Panc1 (cell line): ENCODE measurements around the gene ZFAND2A. TPM values are rescaled to one million over a fixed set of nuclear protein-coding genes. Genes with fewer than 3 reads are reported as not detected.

Experiments
- ATAC-seq: fragments of 200-7000 bp; cut with Tn5 transposase; 2 replicates; pipeline ENCODE4 v1.9.1; 2020; ENCODE audit warnings: mild to moderate bottlenecking, moderate library complexity
- BruUV-seq: library from RNA; stranded (reverse); fragments of 400-500 nt; replicated peaks from 2 replicates; lab custom pipeline; 2021; lab: Mats Ljungman, UMichigan
- CTCF ChIA-PET: fragments of 300-600 bp; sonication (Branson Sonifier 250); formaldehyde crosslinking; loops from one replicate; lab custom pipeline; 2022; ENCODE audit warnings: antibody characterized with exemption; lab: Charles Lee
- POLR2A ChIA-PET: fragments of 300-600 bp; sonication (Branson Sonifier 250); formaldehyde crosslinking; loops from one replicate; lab custom pipeline; 2022; ENCODE audit warnings: antibody characterized with exemption; lab: Charles Lee
- DNase-seq: peaks from one replicate; pipeline ENCODE4 v3.0.0-alpha.2; 2010; ENCODE audit warnings: low read depth, low spot score
- H3K27ac ChIP-seq: 2 replicates; pipeline ENCODE4 v1.5.1; 2011; ENCODE audit warnings: mild to moderate bottlenecking, low read length, inconsistent platforms
- H3K27me3 ChIP-seq: fragments of 200-500 bp; sonication (Bioruptor generic); 2 replicates; pipeline ENCODE4 v1.6.0; 2014; ENCODE audit warnings: low read length, inconsistent platforms; ENCODE audit not compliant: control insufficient read depth, insufficient read depth
- H3K36me3 ChIP-seq: fragments of 200-500 bp; sonication (Bioruptor generic); 2 replicates; pipeline ENCODE4 v1.5.1; 2014; ENCODE audit warnings: inconsistent platforms, mild to moderate bottlenecking, low read length, moderate library complexity; ENCODE audit not compliant: control insufficient read depth, insufficient read depth
- H3K4me1 ChIP-seq: 2 replicates; pipeline ENCODE4 v1.5.1; 2011; ENCODE audit warnings: inconsistent platforms, mild to moderate bottlenecking, low read length, moderate library complexity; ENCODE audit not compliant: control insufficient read depth, insufficient read depth
- H3K4me3 ChIP-seq, 2 experiments: 2 replicates each; pipeline ENCODE4 v1.5.1; 2011 to 2012; ENCODE audit warnings: low read depth in 2 of 2, low read length in 2 of 2, mild to moderate bottlenecking in 2 of 2, inconsistent platforms in 1 of 2, moderate library complexity in 1 of 2
- H3K9me3 ChIP-seq: fragments of 200-500 bp; sonication (Bioruptor generic); 2 replicates; pipeline ENCODE4 v1.5.1; 2014; ENCODE audit warnings: low read depth, mild to moderate bottlenecking, inconsistent platforms, low read length, moderate library complexity; ENCODE audit not compliant: control insufficient read depth, insufficient read depth
- POLR2AphosphoS5 ChIP-seq: IDR thresholded peaks from 2 replicates; pipeline ENCODE4 v1.6.1; 2012; ENCODE audit warnings: mild to moderate bottlenecking, low read depth, low read length, moderate library complexity
- SIN3A ChIP-seq: IDR thresholded peaks from 2 replicates; pipeline ENCODE4 v1.6.1; 2012; ENCODE audit warnings: low read depth, mild to moderate bottlenecking, low read length, moderate library complexity, borderline replicate concordance; ENCODE audit not compliant: insufficient read depth
- TCF7L2 ChIP-seq: IDR thresholded peaks from 2 replicates; pipeline ENCODE4 v1.6.1; 2011; ENCODE audit warnings: mild to moderate bottlenecking, low read depth, low read length, inconsistent platforms
- in situ Hi-C: cut with HindIII; loops from 2 replicates; pipeline ENCODE4 v1.10.0; 2016; ENCODE audit warnings: low sequenced_read_pairs, low pct_unique_long_range_greater_than_20kb
- intact Hi-C: fragments of 100-400 bp; cut with micrococcal nuclease; formaldehyde crosslinking; loops from one replicate; pipeline ENCODE4 v1.10.0; 2022; ENCODE audit not compliant: unreplicated experiment
- total RNA-seq: library from RNA; stranded (reverse); gene quantifications from one replicate; pipeline ENCODE4 v1.2.1, GENCODE V29; 2021; ENCODE audit not compliant: unreplicated experiment
- TF ChIP-seq, protein P1 (sequence below), 2 experiments: IDR thresholded peaks; 2 replicates each; pipeline ENCODE4 v1.6.1; 2011 to 2012; ENCODE audit warnings: low read depth in 2 of 2, control low read depth in 1 of 2, low read length in 1 of 2, mild to moderate bottlenecking in 1 of 2, moderate library complexity in 1 of 2; ENCODE audit not compliant: insufficient read depth in 1 of 2
- TF ChIP-seq, protein P2 (sequence below): fragments of 450-650 bp; IDR thresholded peaks from 2 replicates; pipeline ENCODE4 v1.5.1; 2017; ENCODE audit warnings: mild to moderate bottlenecking

The ZFAND2A gene
- total RNA-seq, 1 experiment from 2014 or later: 24.1 TPM

DNA sequence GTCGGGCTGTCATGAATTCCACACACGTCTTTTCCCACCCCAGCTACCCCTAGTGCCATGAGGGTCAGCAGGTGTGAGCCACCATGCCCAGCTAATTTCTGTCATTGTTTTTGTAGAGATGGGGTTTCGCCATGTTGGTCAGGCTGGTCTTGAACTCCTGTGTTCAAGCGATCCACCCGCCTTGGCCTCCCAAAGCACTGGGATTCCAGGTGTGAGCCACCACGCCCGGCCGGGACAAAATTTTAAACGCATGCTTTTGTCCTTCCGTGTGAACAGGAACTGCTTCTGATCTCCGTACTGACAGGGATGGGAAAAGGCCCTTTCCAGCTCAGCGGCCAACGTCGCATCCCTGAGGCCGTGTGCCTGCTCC, 15.6 kb upstream of the ZFAND2A start:
- ATAC-seq (no peak), DNase-seq (no peak)
- Histone ChIP-seq H3K27me3 (no peaks in the 10 kb centered on the region), H3K9me3 (no peaks in the 10 kb centered on the region), H3K36me3 (no peaks in the 10 kb centered on the region), H3K4me1 (peaks cover 12% of the 10 kb centered on the region), H3K27ac (peak overlapping the region; percentile 76), H3K4me3 (peak overlapping the region; percentile 24 to 51)
- in situ Hi-C loops: no loop called here
- intact Hi-C loops: no loop called here
- BruUV-seq: no TSS peak
- CTCF ChIA-PET: interaction anchor here (0.8 to 2.0 kb wide), 3 partner anchors 17 to 337 kb away, joined by 3 to 8 read pairs (median 3); no protein-coding TSS in a partner anchor
- POLR2A ChIA-PET: no interaction called here
- TF ChIP-seq, protein P1, sequence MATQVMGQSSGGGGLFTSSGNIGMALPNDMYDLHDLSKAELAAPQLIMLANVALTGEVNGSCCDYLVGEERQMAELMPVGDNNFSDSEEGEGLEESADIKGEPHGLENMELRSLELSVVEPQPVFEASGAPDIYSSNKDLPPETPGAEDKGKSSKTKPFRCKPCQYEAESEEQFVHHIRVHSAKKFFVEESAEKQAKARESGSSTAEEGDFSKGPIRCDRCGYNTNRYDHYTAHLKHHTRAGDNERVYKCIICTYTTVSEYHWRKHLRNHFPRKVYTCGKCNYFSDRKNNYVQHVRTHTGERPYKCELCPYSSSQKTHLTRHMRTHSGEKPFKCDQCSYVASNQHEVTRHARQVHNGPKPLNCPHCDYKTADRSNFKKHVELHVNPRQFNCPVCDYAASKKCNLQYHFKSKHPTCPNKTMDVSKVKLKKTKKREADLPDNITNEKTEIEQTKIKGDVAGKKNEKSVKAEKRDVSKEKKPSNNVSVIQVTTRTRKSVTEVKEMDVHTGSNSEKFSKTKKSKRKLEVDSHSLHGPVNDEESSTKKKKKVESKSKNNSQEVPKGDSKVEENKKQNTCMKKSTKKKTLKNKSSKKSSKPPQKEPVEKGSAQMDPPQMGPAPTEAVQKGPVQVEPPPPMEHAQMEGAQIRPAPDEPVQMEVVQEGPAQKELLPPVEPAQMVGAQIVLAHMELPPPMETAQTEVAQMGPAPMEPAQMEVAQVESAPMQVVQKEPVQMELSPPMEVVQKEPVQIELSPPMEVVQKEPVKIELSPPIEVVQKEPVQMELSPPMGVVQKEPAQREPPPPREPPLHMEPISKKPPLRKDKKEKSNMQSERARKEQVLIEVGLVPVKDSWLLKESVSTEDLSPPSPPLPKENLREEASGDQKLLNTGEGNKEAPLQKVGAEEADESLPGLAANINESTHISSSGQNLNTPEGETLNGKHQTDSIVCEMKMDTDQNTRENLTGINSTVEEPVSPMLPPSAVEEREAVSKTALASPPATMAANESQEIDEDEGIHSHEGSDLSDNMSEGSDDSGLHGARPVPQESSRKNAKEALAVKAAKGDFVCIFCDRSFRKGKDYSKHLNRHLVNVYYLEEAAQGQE (IDR thresholded peaks at IDR 0.05; ENCODE audit: insufficient read depth in 1 of 2, low read depth in 2 of 2, low read length in 1 of 2): no peak

DNA sequence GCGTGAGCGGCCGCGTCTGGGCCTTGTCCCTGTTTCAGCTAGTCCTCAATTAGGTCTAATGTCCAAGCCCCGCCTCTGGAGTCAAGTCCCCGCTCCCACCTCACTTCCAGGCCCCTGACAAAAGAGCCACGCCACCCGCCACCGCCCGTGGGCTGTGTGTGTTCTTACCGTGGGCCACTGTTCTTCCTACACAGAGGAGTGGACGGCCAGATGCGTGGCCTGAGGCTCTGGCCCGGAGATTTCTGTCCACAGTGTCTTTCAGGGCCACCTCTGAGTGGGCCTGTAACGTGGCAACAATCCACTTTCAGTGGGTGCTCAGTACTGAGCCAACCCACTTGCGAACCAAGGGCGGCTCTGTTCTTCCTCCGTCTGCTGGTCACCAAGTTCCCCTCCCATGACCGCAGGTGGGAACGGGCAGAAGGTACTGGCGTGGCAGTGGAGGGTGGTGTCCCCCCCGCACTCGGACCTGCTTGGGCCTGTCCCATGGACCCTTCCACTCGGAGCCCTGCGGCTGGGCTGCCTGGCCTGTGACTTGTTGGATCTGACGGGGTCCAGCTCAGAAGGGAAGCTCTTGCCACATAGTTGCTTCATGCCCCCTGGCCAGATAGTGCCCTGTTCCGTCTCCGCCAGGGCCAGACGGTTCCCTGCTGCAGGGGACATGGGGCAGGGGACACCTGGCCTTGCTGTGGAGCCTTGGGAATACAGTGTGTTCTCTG, 15.0 kb upstream of the ZFAND2A start:
- Histone ChIP-seq H3K27me3 (no peaks in the 10 kb centered on the region), H3K36me3 (no peaks in the 10 kb centered on the region), H3K9me3 (no peaks in the 10 kb centered on the region), H3K4me1 (peaks cover 12% of the 10 kb centered on the region), H3K4me3 (no peak overlapping the region), H3K27ac (no peak overlapping the region)
- ChIA-PET CTCF (interaction anchor here (0.7 kb wide), 1 partner anchor 131 kb away, joined by 3 read pairs; the partner anchor contains the start of gene GPR146), POLR2A (no interaction called here)
- no TSS peak for BruUV-seq
- DNase-seq: no peak
- intact Hi-C loops: no loop called here
- ATAC-seq: no peak
- TF ChIP-seq TCF7L2 (no peak), POLR2AphosphoS5 (no peak), SIN3A (no peak)
- TF ChIP-seq, protein P1 (IDR thresholded peaks at IDR 0.05; ENCODE audit: insufficient read depth in 1 of 2, low read depth in 2 of 2, low read length in 1 of 2): no peak
- TF ChIP-seq, protein P2, sequence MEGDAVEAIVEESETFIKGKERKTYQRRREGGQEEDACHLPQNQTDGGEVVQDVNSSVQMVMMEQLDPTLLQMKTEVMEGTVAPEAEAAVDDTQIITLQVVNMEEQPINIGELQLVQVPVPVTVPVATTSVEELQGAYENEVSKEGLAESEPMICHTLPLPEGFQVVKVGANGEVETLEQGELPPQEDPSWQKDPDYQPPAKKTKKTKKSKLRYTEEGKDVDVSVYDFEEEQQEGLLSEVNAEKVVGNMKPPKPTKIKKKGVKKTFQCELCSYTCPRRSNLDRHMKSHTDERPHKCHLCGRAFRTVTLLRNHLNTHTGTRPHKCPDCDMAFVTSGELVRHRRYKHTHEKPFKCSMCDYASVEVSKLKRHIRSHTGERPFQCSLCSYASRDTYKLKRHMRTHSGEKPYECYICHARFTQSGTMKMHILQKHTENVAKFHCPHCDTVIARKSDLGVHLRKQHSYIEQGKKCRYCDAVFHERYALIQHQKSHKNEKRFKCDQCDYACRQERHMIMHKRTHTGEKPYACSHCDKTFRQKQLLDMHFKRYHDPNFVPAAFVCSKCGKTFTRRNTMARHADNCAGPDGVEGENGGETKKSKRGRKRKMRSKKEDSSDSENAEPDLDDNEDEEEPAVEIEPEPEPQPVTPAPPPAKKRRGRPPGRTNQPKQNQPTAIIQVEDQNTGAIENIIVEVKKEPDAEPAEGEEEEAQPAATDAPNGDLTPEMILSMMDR: no peak
- in situ Hi-C loops: no loop called here
